IPS-18c (cell line): Measurements from ENCODE around the gene NDUFA1.
"Not testable (repeated sequence)": the region's sequence is repeated elsewhere in the genome, so short reads cannot be mapped to it uniquely, and the experiment has no call there.

ENCODE experiments used
- H3K4me3 ChIP-seq: 2 replicates; pipeline ENCODE4 v1.7.0; 2013; ENCODE audit warnings: low read depth, mild to moderate bottlenecking, low read length, moderate library complexity; ENCODE audit not compliant: insufficient read depth
- H3K9me3 ChIP-seq: one replicate; pipeline ENCODE4 v1.6.1; 2013; ENCODE audit warnings: mild to moderate bottlenecking, low read length, moderate library complexity; ENCODE audit not compliant: control insufficient read depth, insufficient read depth

The NDUFA1 gene

GRCh38 chrX:119891961-119892692 lies 20.5 kb downstream of the NDUFA1 start:
- not testable (repeated sequence) for H3K4me3 ChIP-seq, H3K9me3 ChIP-seq

GRCh38 chrX:119895843-119896326 lies 24.3 kb downstream of the NDUFA1 start, which contains the start of gene AKAP14:
Gene AKAP14 (plus strand): TSS chrX:119895893. CDS start chrX:119903224, 7,331 bp downstream.
- H3K9me3 ChIP-seq: no peaks in the 10 kb centered on the region
- no peak within 1 kb of the TSS for H3K4me3 ChIP-seq

- H3K4me3 ChIP-seq: no peak overlapping the region
- peaks cover 3% of the 10 kb centered on the region for H3K9me3 ChIP-seq
Measured at GRCh38 chrX:119899125-119899524, 27.5 kb downstream of the NDUFA1 start.

- peaks cover 8% of the 10 kb centered on the region for H3K9me3 ChIP-seq
- H3K4me3 ChIP-seq: no peak overlapping the region
Measured at GRCh38 chrX:119900976-119901375, 29.3 kb downstream of the NDUFA1 start.

- H3K9me3 ChIP-seq: peaks cover 13% of the 10 kb centered on the region
- no peak overlapping the region for H3K4me3 ChIP-seq
Measured at GRCh38 chrX:119916310-119916709, 44.7 kb downstream of the NDUFA1 start.

- H3K4me3 ChIP-seq: no peak overlapping the region
- peaks cover 13% of the 10 kb centered on the region for H3K9me3 ChIP-seq
Measured at GRCh38 chrX:119917877-119918276, 46.2 kb downstream of the NDUFA1 start.

GRCh38 chrX:119919835-119920585 lies 48.4 kb downstream of the NDUFA1 start:
- H3K9me3 ChIP-seq: peaks cover 9% of the 10 kb centered on the region
- no peak overlapping the region for H3K4me3 ChIP-seq

GRCh38 chrX:119922391-119922790 lies 50.8 kb downstream of the NDUFA1 start:
- not testable (repeated sequence) for H3K4me3 ChIP-seq, H3K9me3 ChIP-seq
